Peyer's patch (tissue), 4 donors: ENCODE data around the gene RAB40B.

ENCODE experiments used
- POLR2A ChIP-seq, 2 donors: fragments of 450-650 bp; IDR thresholded peaks; one replicate each; pipeline ENCODE4 v1.5.1; 2017; ENCODE audit warnings: antibody characterized with exemption in 2 of 2, mild to moderate bottlenecking in 2 of 2, moderate library complexity in 2 of 2
- TF ChIP-seq, protein P1 (sequence below), 6 experiments: fragments of 450-650 bp in 4 of 6; fragments of 200-600 bp in 2 of 6; sonication (generic) in 1 of 6; IDR thresholded peaks; one replicate each; pipeline ENCODE4 v1.5.1; 2017 to 2019; ENCODE audit warnings: antibody characterized with exemption in 6 of 6, mild to moderate bottlenecking in 3 of 6, moderate library complexity in 1 of 6

DNA sequence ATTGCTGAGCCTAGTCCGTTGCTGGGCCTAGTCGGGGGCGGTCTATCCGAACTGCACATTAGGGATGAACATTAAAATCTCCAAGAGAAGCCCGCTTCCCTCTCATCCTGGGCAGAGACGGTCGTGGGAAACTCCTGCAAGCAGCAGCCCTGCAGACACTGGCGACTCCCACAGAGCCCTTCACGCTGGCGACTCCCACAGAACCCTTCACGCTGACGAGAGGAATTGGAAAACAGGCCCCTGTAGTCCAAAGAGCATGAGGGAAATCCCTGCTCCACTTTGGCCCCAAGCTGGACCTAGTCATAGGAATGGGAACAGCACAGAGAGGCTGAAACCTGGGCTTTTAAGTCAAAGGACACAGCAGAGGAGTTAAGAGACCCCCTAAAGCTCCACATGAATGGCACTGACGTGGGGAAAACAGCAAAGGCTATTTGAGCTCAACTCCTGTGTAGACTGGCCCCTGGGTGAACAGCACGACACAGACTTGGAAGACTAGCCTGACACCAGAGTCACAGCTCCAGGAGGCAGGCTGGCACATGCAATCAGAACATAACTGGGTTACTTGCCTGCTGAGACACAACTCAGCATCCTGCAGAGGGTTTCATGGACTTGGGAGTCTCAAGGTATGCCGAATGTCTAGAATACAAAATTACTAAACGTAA, 92.4 kb downstream of the RAB40B start:
- TF ChIP-seq POLR2A (IDR thresholded peaks at IDR 0.05) = no peak
- TF ChIP-seq, protein P1, sequence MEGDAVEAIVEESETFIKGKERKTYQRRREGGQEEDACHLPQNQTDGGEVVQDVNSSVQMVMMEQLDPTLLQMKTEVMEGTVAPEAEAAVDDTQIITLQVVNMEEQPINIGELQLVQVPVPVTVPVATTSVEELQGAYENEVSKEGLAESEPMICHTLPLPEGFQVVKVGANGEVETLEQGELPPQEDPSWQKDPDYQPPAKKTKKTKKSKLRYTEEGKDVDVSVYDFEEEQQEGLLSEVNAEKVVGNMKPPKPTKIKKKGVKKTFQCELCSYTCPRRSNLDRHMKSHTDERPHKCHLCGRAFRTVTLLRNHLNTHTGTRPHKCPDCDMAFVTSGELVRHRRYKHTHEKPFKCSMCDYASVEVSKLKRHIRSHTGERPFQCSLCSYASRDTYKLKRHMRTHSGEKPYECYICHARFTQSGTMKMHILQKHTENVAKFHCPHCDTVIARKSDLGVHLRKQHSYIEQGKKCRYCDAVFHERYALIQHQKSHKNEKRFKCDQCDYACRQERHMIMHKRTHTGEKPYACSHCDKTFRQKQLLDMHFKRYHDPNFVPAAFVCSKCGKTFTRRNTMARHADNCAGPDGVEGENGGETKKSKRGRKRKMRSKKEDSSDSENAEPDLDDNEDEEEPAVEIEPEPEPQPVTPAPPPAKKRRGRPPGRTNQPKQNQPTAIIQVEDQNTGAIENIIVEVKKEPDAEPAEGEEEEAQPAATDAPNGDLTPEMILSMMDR (IDR thresholded peaks at IDR 0.05) = no peak
